Measurements from ENCODE around the gene THSD7A.

DNA sequence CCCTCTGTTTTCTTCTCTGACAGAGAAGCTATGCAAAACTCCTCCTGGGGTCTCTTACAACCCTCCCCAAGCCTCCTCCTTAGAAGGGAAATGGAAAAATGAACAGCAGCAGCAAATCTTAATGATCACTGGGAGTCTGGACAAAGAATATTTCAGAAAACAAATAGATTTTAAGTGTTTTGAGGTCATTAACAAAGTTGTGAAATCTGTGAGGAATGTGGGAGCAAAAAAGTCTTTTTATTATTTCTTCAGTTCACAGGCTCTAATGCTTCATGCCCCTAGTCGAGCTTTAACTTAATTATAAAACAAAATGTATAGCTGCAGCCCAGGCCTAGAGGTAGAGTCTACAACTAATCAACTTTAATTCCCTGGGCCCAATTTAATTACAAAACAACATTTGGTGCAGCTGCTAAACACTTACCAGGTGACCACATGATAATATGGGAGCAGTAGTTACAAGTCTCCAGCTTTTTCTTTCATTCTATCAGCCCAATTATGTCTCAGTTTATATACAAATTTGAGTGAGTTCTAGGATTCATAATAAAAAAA, 293.2 kb downstream of the THSD7A start:
- TF ChIP-seq, protein P1, sequence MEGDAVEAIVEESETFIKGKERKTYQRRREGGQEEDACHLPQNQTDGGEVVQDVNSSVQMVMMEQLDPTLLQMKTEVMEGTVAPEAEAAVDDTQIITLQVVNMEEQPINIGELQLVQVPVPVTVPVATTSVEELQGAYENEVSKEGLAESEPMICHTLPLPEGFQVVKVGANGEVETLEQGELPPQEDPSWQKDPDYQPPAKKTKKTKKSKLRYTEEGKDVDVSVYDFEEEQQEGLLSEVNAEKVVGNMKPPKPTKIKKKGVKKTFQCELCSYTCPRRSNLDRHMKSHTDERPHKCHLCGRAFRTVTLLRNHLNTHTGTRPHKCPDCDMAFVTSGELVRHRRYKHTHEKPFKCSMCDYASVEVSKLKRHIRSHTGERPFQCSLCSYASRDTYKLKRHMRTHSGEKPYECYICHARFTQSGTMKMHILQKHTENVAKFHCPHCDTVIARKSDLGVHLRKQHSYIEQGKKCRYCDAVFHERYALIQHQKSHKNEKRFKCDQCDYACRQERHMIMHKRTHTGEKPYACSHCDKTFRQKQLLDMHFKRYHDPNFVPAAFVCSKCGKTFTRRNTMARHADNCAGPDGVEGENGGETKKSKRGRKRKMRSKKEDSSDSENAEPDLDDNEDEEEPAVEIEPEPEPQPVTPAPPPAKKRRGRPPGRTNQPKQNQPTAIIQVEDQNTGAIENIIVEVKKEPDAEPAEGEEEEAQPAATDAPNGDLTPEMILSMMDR (conservative IDR thresholded peaks at IDR 0.05; ENCODE audit: low read depth, low read length): no peak
- TF ChIP-seq EZH2 (IDR thresholded peaks at IDR 0.05; ENCODE audit: borderline replicate concordance, low read depth, low read length, poor library complexity, severe bottlenecking): no peak
